IMR-90 (cell line): Measurements from ENCODE around the gene LRFN4. TPM values are rescaled to one million over a fixed set of nuclear protein-coding genes. Genes with fewer than 3 reads are reported as not detected.

Source experiments
- ATAC-seq: fragments of 200-7000 bp; cut with Tn5 transposase; 2 replicates; pipeline ENCODE4 v1.9.1; 2020; ENCODE audit warnings: low read depth, mild to moderate bottlenecking, moderate library complexity
- Bru-seq: library from RNA; stranded (reverse); fragments of 400-500 nt; gene quantifications from one replicate; lab custom pipeline; 2021; lab: Mats Ljungman, UMichigan
- BruChase-seq, 2 experiments: library from RNA; stranded (reverse); fragments of 400-500 nt; gene quantifications; one replicate each; lab custom pipeline; 2021; lab: Mats Ljungman, UMichigan
- BruUV-seq: library from RNA; stranded (reverse); fragments of 400-500 nt; replicated peaks from 2 replicates; lab custom pipeline; 2021; lab: Mats Ljungman, UMichigan
- CTCF ChIA-PET: fragments of 300-600 bp; formaldehyde crosslinking; extraction: SDS; loops from one replicate; lab custom pipeline; 2021; ENCODE audit warnings: antibody characterized with exemption; lab: Yijun Ruan, JAX
- POLR2A ChIA-PET: fragments of 300-600 bp; sonication (Branson Sonifier 250); formaldehyde crosslinking; loops from one replicate; lab custom pipeline; 2022; ENCODE audit warnings: antibody characterized with exemption; ENCODE audit not compliant: unreplicated experiment; lab: Charles Lee
- DNase-seq: peaks from one replicate; pipeline ENCODE4 v3.0.0; 2013
- H2AFZ ChIP-seq: replicated peaks from 2 replicates; pipeline ENCODE3; 2013; ENCODE audit warnings: low read length, mild to moderate bottlenecking; ENCODE audit not compliant: poor library complexity
- H2AK5ac ChIP-seq: 2 replicates; pipeline ENCODE4 v1.6.1; 2013; ENCODE audit warnings: low read depth, low read length, inconsistent platforms
- H2AK9ac ChIP-seq: replicated peaks from 2 replicates; pipeline ENCODE3; 2013; ENCODE audit warnings: mild to moderate bottlenecking, low read depth, low read length, moderate library complexity; ENCODE audit not compliant: poor library complexity
- H2BK120ac ChIP-seq: 2 replicates; pipeline ENCODE4 v1.6.1; 2013; ENCODE audit warnings: low read depth, low read length, inconsistent platforms
- H2BK15ac ChIP-seq: 3 replicates; pipeline ENCODE4 v1.6.1; 2013; ENCODE audit warnings: low read depth, low read length, inconsistent platforms
- H2BK20ac ChIP-seq: 2 replicates; pipeline ENCODE4 v1.6.1; 2013; ENCODE audit warnings: low read depth, mild to moderate bottlenecking, inconsistent platforms, low read length, moderate library complexity
- H2BK5ac ChIP-seq: 2 replicates; pipeline ENCODE4 v1.6.1; 2013; ENCODE audit warnings: mild to moderate bottlenecking, low read depth, low read length, inconsistent platforms; ENCODE audit not compliant: poor library complexity, severe bottlenecking
- H3K14ac ChIP-seq: replicated peaks from 2 replicates; pipeline ENCODE4 v1.6.1; 2013; ENCODE audit warnings: low read depth, low read length, inconsistent platforms
- H3K18ac ChIP-seq: 2 replicates; pipeline ENCODE4 v1.6.1; 2013; ENCODE audit warnings: low read depth, low read length, control low read depth
- H3K23ac ChIP-seq: 2 replicates; pipeline ENCODE4 v1.6.1; 2013; ENCODE audit warnings: low read depth, low read length, inconsistent platforms
- H3K27ac ChIP-seq: 2 replicates; pipeline ENCODE4 v1.5.1; 2013; ENCODE audit warnings: mild to moderate bottlenecking, control low read depth, low read length; ENCODE audit not compliant: insufficient read depth
- H3K27me3 ChIP-seq: 2 replicates; pipeline ENCODE4 v1.6.1; 2013; ENCODE audit warnings: low read length; ENCODE audit not compliant: control insufficient read depth, insufficient read depth
- H3K36me3 ChIP-seq: 2 replicates; pipeline ENCODE4 v1.6.1; 2013; ENCODE audit warnings: low read length, mixed read lengths; ENCODE audit not compliant: control insufficient read depth, insufficient read depth
- H3K4ac ChIP-seq: 2 replicates; pipeline ENCODE4 v1.6.1; 2013; ENCODE audit warnings: low read depth, low read length, inconsistent platforms
- H3K4me1 ChIP-seq: 2 replicates; pipeline ENCODE4 v1.6.1; 2013; ENCODE audit warnings: low read length, mixed read lengths; ENCODE audit not compliant: control insufficient read depth, insufficient read depth
- H3K4me2 ChIP-seq: 2 replicates; pipeline ENCODE4 v1.6.1; 2013; ENCODE audit warnings: low read depth, mild to moderate bottlenecking, control low read depth, low read length, moderate library complexity
- H3K4me3 ChIP-seq: 2 replicates; pipeline ENCODE4 v1.5.1; 2013; ENCODE audit warnings: low read depth, mild to moderate bottlenecking, control low read depth, low read length, moderate library complexity; ENCODE audit not compliant: insufficient read depth
- H3K56ac ChIP-seq: 2 replicates; pipeline ENCODE4 v1.6.1; 2013; ENCODE audit warnings: low read length, inconsistent platforms; ENCODE audit not compliant: insufficient read depth; ENCODE audit errors: extremely low read depth
- H3K79me1 ChIP-seq, 2 experiments: 2 replicates each; pipeline ENCODE4 v1.6.1; 2013; ENCODE audit warnings: low read length in 2 of 2, inconsistent platforms in 1 of 2, low read depth in 1 of 2
- H3K9ac ChIP-seq: 2 replicates; pipeline ENCODE4 v1.6.1; 2013; ENCODE audit warnings: low read depth, low read length, control low read depth
- H3K9me1 ChIP-seq: 2 replicates; pipeline ENCODE4 v1.6.1; 2013; ENCODE audit warnings: low read length, inconsistent platforms; ENCODE audit not compliant: insufficient read depth
- H3K9me3 ChIP-seq: 2 replicates; pipeline ENCODE4 v1.6.1; 2013; ENCODE audit warnings: low read length; ENCODE audit not compliant: control insufficient read depth, insufficient read depth
- H4K20me1 ChIP-seq: 2 replicates; pipeline ENCODE4 v1.6.1; 2013; ENCODE audit warnings: low read length, inconsistent platforms; ENCODE audit not compliant: insufficient read depth
- H4K5ac ChIP-seq: 2 replicates; pipeline ENCODE4 v1.6.1; 2013; ENCODE audit warnings: mild to moderate bottlenecking, low read depth, low read length, control low read depth
- H4K8ac ChIP-seq, 2 experiments: 2 replicates each; pipeline ENCODE4 v1.6.1; 2013; ENCODE audit warnings: low read depth in 2 of 2, low read length in 2 of 2, control low read depth in 1 of 2, inconsistent platforms in 1 of 2
- H4K91ac ChIP-seq: 2 replicates; pipeline ENCODE4 v1.6.1; 2013; ENCODE audit warnings: low read depth, low read length, inconsistent platforms; ENCODE audit not compliant: insufficient read depth
- BHLHE40 ChIP-seq: fragments of 150-350 bp; IDR thresholded peaks from 2 replicates; pipeline ENCODE4 v1.6.1; 2016; ENCODE audit warnings: mild to moderate bottlenecking, low read depth, low read length
- MAZ ChIP-seq: IDR thresholded peaks from 2 replicates; pipeline ENCODE4 v1.6.1; 2012; ENCODE audit warnings: low read depth, mild to moderate bottlenecking, low read length, improper control_type of control experiment, moderate library complexity, borderline replicate concordance
- WGBS, 2 experiments: methylation state at CpG; one replicate each; pipeline versions ENCODE4 v1.1.5 to v1.1.7; 2013; ENCODE audit warnings: missing lambda C conversion rate in 2 of 2; ENCODE audit not compliant: insufficient read length in 1 of 2; ENCODE audit errors: extremely low coverage in 2 of 2; 5-methylcytosine and 5-hydroxymethylcytosine counted together
- dilution Hi-C: fragments of 300-500 bp; cut with HindIII; formaldehyde crosslinking; loops from one replicate; pipeline ENCODE4 v1.14.3; 2018; ENCODE audit warnings: low sequenced_read_pairs; ENCODE audit not compliant: unreplicated experiment
- in situ Hi-C: fragments of 300-500 bp; cut with MboI; formaldehyde crosslinking; loops from 3 replicates; pipeline ENCODE4 v1.14.3; 2019; ENCODE audit warnings: low sequenced_read_pairs, inconsistent platforms, mixed read lengths
- intact Hi-C: fragments of 100-400 bp; cut with micrococcal nuclease; formaldehyde crosslinking; loops from 2 replicates; pipeline ENCODE4 v1.10.0; 2022
- long read RNA-seq: library from polyadenylated mRNA; unstranded; transcript quantifications from one replicate; pipeline ENCODE4 v2.0.0, GENCODE V29; 2021; ENCODE audit not compliant: unreplicated experiment
- polyA plus RNA-seq, 3 experiments: library from polyadenylated mRNA; depleted of rRNA; stranded (reverse); fragments of >200 nt; gene quantifications; 2 replicates each; pipeline ENCODE4 v1.2.3, GENCODE V29; 2012; ENCODE audit warnings: low replicate concordance in 1 of 3
- total RNA-seq: library from RNA; depleted of rRNA; stranded (reverse); fragments of >200 nt; gene quantifications from 2 replicates; pipeline ENCODE4 v1.2.3, GENCODE V29; 2012; rRNA removed
- TF ChIP-seq, protein P1 (sequence below): fragments of 150-350 bp; IDR thresholded peaks from 2 replicates; pipeline ENCODE4 v1.6.1; 2017; ENCODE audit warnings: mild to moderate bottlenecking, antibody characterized with exemption, low read length, low read depth

Gene LRFN4
- 6.1 and 7.8 TPM in 2 replicates for total RNA-seq
- 18.9 and 24.9 TPM in 2 replicates for polyA plus RNA-seq (2012; rRNA removed)
- polyA plus RNA-seq (2012; cell fraction: cytosol; rRNA removed) = 13.7 and 28.5 TPM in 2 replicates
- polyA plus RNA-seq (2012; cell fraction: nucleus; rRNA removed; ENCODE audit: low replicate concordance) = 33.5 and 98.4 TPM in 2 replicates
- percentile 31 among the genes with signal in this experiment for Bru-seq, nascent RNA
- percentile 50 among the genes with signal in this experiment for BruChase-seq, experiment 1, labeled RNA remaining after a 6-hour chase
- BruChase-seq, experiment 2, labeled RNA remaining after a 2-hour chase = percentile 45 among the genes with signal in this experiment
- long read RNA-seq, transcript LRFN4-201 (2 exons, 2,431 nt) = major isoform, 33 of 55 reads
- long read RNA-seq, partial matches to known transcripts = 2 of 55 reads
- long read RNA-seq, other reads (novel, unspliced or antisense) = 20 of 55 reads

DNA sequence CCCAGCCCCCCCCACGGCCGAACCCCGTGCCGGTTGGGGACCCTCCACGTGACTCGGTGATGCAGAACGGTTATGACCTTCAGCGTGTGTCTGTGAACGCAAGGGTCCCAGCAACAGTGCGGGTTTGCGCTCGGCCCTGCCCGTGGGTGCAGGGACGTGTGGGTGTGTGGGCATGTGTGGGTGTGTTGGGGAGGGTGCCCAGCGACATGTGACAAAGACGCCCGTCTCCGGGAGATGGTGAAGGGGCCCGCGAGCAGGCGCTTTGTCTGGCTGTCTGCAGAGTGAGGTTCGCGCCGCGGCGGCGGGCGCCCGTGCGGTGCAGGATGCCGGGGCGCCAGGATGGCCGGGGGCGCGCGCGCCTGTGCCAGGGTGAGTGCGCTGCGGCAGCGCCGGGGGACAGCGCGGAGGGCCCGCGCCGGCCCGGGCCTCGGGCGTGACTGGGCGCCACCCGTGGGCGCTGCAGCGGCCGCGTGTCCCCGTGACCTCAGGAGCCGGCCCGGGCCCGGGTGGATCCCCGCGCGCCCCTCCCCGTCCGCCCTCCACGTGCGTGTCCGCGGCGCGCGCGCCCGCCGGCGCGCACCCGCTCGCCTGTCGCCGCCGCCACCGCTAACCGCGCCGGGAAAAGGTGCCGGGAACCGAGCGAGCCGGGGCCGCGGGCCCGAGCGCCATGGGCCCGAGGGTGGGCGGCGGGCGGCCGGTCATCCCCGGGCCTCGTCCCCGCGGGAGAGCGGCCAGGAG is at the start of gene LRFN4:
Gene LRFN4, plus strand, starts transcription at position 569 of the 738 bp plus-strand sequence. CDS start 681 bp downstream, outside the sequence.
- no peaks in the 10 kb centered on the region for H3K27me3 ChIP-seq
- H4K91ac ChIP-seq = peak within 1 kb of the TSS; percentile 99
- no peak for DNase-seq
- H3K18ac ChIP-seq = peak within 1 kb of the TSS; percentile 86
- peak within 1 kb of the TSS; percentile 57 for H3K4me3 ChIP-seq
- intact Hi-C loops (loop anchor here (1.0 to 5.0 kb wide), 3 partner anchors 116 to 215 kb away; no protein-coding TSS in a partner anchor), in situ Hi-C loops (no loop called here), dilution Hi-C loops (no loop called here)
- WGBS, 2 experiments = 0% methylated on average over 35 of the region's 103 CpGs; no CpG with 5 or more reads in 1 of the 2 experiments
- H3K9me3 ChIP-seq = no peaks in the 10 kb centered on the region
- H2AFZ ChIP-seq = peak within 1 kb of the TSS; percentile 93
- peak within 1 kb of the TSS; percentile 99 for H2AK9ac ChIP-seq
- H3K4me2 ChIP-seq = peak within 1 kb of the TSS; percentile 96
- H2BK120ac ChIP-seq = peak within 1 kb of the TSS; percentile 89
- ChIA-PET POLR2A (no interaction called here), CTCF (no interaction called here)
- H2BK5ac ChIP-seq = peak within 1 kb of the TSS; percentile 80
- no TSS peak for BruUV-seq
- H2BK20ac ChIP-seq = peak within 1 kb of the TSS; percentile 31
- H2AK5ac ChIP-seq = peak within 1 kb of the TSS; percentile 95
- H4K20me1 ChIP-seq = peaks cover 6% of the 10 kb centered on the region; the same call in 1 of the 2 replicates
- H4K8ac ChIP-seq = peak within 1 kb of the TSS; percentile 96 to 99
- 0 out of 2 replicates have a peak, but pooled peaks have one; percentile 1 for TF ChIP-seq BHLHE40
- no peak for TF ChIP-seq MAZ
- TF ChIP-seq, protein P1, sequence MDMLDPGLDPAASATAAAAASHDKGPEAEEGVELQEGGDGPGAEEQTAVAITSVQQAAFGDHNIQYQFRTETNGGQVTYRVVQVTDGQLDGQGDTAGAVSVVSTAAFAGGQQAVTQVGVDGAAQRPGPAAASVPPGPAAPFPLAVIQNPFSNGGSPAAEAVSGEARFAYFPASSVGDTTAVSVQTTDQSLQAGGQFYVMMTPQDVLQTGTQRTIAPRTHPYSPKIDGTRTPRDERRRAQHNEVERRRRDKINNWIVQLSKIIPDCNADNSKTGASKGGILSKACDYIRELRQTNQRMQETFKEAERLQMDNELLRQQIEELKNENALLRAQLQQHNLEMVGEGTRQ = peak; percentile 74
- H3K4ac ChIP-seq = peak within 1 kb of the TSS; percentile 100
- H4K5ac ChIP-seq = peak within 1 kb of the TSS; percentile 98
- H3K56ac ChIP-seq = peak within 1 kb of the TSS; percentile 82
- peaks cover 15% of the 10 kb centered on the region; the same call in 1 of the 2 replicates for H3K9me1 ChIP-seq
- H3K4me1 ChIP-seq = peaks cover 4% of the 10 kb centered on the region
- peak within 1 kb of the TSS; percentile 94 for H3K23ac ChIP-seq
- peak within 1 kb of the TSS; percentile 99 for H3K14ac ChIP-seq
- peaks cover 3 to 30% of the 10 kb centered on the region in 2 experiments; a peak in 2 of 4 replicates for H3K79me1 ChIP-seq
- ATAC-seq = peak; percentile 54
- H3K27ac ChIP-seq = peak within 1 kb of the TSS; percentile 78
- peak within 1 kb of the TSS; percentile 87 for H3K9ac ChIP-seq
- peaks cover 21% of the 10 kb centered on the region; the same call in 1 of the 2 replicates for H3K36me3 ChIP-seq
- peak within 1 kb of the TSS; percentile 85; the same call in 1 of the 3 replicates for H2BK15ac ChIP-seq
